Stomach (tissue), 9 donors: Measurements from ENCODE around the gene MARCHF10. TPM values are rescaled to one million over a fixed set of nuclear protein-coding genes. Genes with fewer than 3 reads are reported as not detected.
"Not testable (repeated sequence)": the region's sequence is repeated elsewhere in the genome, so short reads cannot be mapped to it uniquely, and the experiment has no call there.

Experiments used
- DNase-seq, 2 donors: peaks; one replicate each; pipeline versions ENCODE4 v3.0.0 to v3.0.0-alpha.2; 2013 to 2019
- H3K27ac ChIP-seq, 5 donors: fragments of 200-600 bp in 4 of 5; sonication (generic) in 4 of 5; one replicate each; pipeline ENCODE4 v1.5.1; 2013 to 2019; ENCODE audit warnings: mild to moderate bottlenecking in 1 of 5, moderate library complexity in 1 of 5
- H3K27me3 ChIP-seq, 3 donors: fragments of 200-600 bp; sonication (generic); one replicate each; pipeline ENCODE4 v1.5.1; 2017 to 2019; ENCODE audit warnings: mixed run types in 1 of 3
- H3K36me3 ChIP-seq, 4 donors: fragments of 200-600 bp; sonication (generic); 1 replicate in 3 of 4; 2 replicates in 1 of 4; pipeline ENCODE4 v1.5.1; 2016 to 2019
- H3K4me1 ChIP-seq, 4 donors: fragments of 200-600 bp; sonication (generic); one replicate each; pipeline ENCODE4 v1.5.1; 2016 to 2019
- H3K4me3 ChIP-seq, 4 donors: fragments of 200-600 bp; sonication (generic) in 3 of 4; one replicate each; pipeline ENCODE4 v1.5.1; 2016 to 2019; ENCODE audit warnings: mild to moderate bottlenecking in 1 of 4
- H3K9me3 ChIP-seq, 4 donors: fragments of 200-600 bp; sonication (generic); one replicate each; pipeline ENCODE4 v1.5.1; 2016 to 2019
- CTCF ChIP-seq, 7 experiments: fragments of 450-650 bp in 4 of 7; fragments of 200-600 bp in 3 of 7; sonication (generic) in 3 of 7; IDR thresholded peaks; one replicate each; pipeline ENCODE4 v1.5.1; 2016 to 2019; ENCODE audit warnings: antibody characterized with exemption in 7 of 7, control low read depth in 2 of 7, mild to moderate bottlenecking in 1 of 7
- EP300 ChIP-seq: sonication (generic); formaldehyde crosslinking; IDR thresholded peaks from one replicate; pipeline ENCODE4 v1.6.1; 2017; ENCODE audit warnings: antibody characterized with exemption
- POLR2A ChIP-seq, 4 donors: fragments of 450-650 bp; IDR thresholded peaks; one replicate each; pipeline ENCODE4 v1.6.1; 2016; ENCODE audit warnings: antibody characterized with exemption in 4 of 4, control low read depth in 2 of 4, mild to moderate bottlenecking in 1 of 4, moderate library complexity in 1 of 4
- POLR2AphosphoS5 ChIP-seq, 3 donors: sonication (generic); formaldehyde crosslinking; IDR thresholded peaks; one replicate each; pipeline ENCODE4 v1.6.1; 2016; ENCODE audit warnings: antibody characterized with exemption in 3 of 3
- WGBS, 5 donors: extraction: QIAGEN DNeasy Blood & Tissue Kit in 3 of 5; methylation state at CpG; one replicate each; pipeline versions ENCODE4 v1.1.5 to v1.1.7; 2013 to 2018; 5-methylcytosine and 5-hydroxymethylcytosine counted together
- intact Hi-C: fragments of 100-400 bp; cut with DNase I; formaldehyde crosslinking; loops from one replicate; pipeline ENCODE4 v1.15.1; 2023; ENCODE audit warnings: low total_unique reads
- polyA plus RNA-seq, 3 donors: library from polyadenylated mRNA; stranded (reverse); fragments of 200-250 nt; gene quantifications; one replicate each; pipeline ENCODE4 v1.2.3, GENCODE V29; 2013
- total RNA-seq, 5 donors: library from RNA; depleted of rRNA; stranded (reverse); fragments of >200 nt; gene quantifications; one replicate each; pipeline versions ENCODE4 v1.1.0 to v1.2.3, GENCODE V29; 2014 to 2016
- donor health status: healthy with polysubstance abuse.
- donor health status: Bipolar disorder and iron deficiency.
- donor health status: healthy.

Gene MARCHF10
- total and polyA plus RNA-seq, 8 donors, result 0.31 to 0.89 TPM; not detected in 6

DNA sequence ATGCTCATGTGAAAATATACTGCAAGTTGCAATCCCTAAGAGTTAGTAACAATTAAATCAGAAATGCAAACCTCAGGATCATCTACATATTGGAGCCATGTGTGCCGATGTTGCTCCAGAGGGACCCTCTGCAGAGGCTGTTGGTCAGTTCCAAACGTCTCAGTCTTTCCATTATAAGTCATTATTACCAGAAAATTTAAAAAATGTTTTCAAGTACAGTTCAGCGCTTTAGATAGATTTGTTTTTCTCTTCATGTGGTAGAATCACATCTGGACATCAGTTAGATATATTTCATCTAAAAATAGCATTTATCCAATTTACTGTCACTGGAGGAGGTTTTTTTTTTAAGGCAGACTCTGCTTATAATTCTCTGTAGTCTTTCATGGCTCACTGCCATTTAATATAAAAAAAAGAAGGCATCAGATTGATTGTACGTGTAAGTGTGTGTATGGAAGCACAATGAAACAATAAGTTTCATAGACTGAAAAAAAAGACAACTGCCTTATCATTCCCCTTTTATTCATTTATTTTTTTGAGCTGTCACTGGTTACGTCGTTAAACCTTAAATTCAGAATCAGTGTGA, 46.1 kb upstream of the MARCHF10 start:
- no peaks in the 10 kb centered on the region for H3K4me1 ChIP-seq
- no peak overlapping the region for H3K4me3 ChIP-seq
- intact Hi-C loops, result no loop called here
- TF ChIP-seq CTCF (IDR thresholded peaks at IDR 0.05) (no peak), EP300 (no peak)
- H3K36me3 ChIP-seq, result no peaks in the 10 kb centered on the region
- no peak for DNase-seq
- H3K9me3 ChIP-seq, result no peaks in the 10 kb centered on the region
- H3K27me3 ChIP-seq, result no peaks in the 10 kb centered on the region
- no peak overlapping the region for H3K27ac ChIP-seq
- 76 to 81% (median 79%) methylated on average over 6 of the region's 6 CpGs for WGBS, 5 donors

GRCh38 chr17:62852195-62852594, 44.1 kb upstream of the MARCHF10 start:
- Histone ChIP-seq H3K9me3 (no peaks in the 10 kb centered on the region), H3K4me3 (no peak overlapping the region), H3K4me1 (no peaks in the 10 kb centered on the region), H3K27ac (no peak overlapping the region), H3K36me3 (no peaks in the 10 kb centered on the region), H3K27me3 (no peaks in the 10 kb centered on the region)
- 79 to 85% (median 80%) methylated on average over 2 of the region's 2 CpGs for WGBS, 5 donors
- intact Hi-C loops, result no loop called here
- DNase-seq, result no peak
- TF ChIP-seq POLR2AphosphoS5 (IDR thresholded peaks at IDR 0.05) (no peak), CTCF (IDR thresholded peaks at IDR 0.05) (no peak)

DNA sequence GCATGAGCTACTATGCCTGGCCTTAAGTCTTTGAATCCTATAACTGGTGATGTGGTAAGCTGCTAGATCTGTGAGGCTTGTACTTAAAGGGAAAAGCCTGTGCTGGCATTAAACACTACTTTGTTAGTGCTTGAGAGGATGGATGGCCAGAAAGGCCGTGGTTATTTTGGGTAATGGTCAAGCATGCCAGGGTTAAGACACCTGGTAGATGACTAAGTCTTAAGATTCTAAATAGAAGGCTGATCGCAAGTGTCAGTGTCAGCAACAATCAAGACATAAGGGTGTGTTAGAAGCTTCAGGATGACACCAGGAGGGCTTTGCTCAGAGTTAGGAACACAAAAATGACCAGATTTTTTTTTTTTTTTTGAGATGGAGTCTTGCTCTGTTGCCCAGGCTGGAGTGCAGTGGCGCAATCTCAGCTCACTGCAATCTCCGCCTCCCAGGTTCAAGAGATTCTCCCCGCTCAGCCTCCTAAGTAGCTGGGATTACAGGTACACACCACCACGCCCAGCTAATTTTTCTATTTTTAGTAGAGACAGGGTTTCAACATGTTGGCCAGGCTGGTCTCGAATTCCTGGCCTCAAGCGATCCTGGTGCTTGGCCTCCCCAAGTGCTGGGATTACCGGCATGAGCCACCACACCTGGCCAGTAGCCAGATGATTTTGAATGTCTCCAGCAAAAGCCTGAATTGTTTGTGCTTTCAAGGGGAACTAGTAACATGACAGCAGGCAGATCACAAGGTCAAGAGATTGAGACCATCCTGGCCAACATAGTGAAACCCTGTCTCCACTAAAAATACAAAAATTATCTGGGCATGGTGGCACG, 41.7 kb upstream of the MARCHF10 start:
- 87 to 94% (median 92%) methylated on average over 10 of the region's 10 CpGs for WGBS, 5 donors
- H3K4me1 ChIP-seq, H3K9me3 ChIP-seq, H3K27ac ChIP-seq, DNase-seq, H3K4me3 ChIP-seq, H3K36me3 ChIP-seq, H3K27me3 ChIP-seq, intact Hi-C loops: not testable (repeated sequence)

- no peak overlapping the region for H3K4me3 ChIP-seq
- H3K27ac ChIP-seq, result no peak overlapping the region
- H3K36me3 ChIP-seq, result no peaks in the 10 kb centered on the region
- no peaks in the 10 kb centered on the region for H3K9me3 ChIP-seq
- TF ChIP-seq POLR2AphosphoS5 (IDR thresholded peaks at IDR 0.05) (no peak), CTCF (IDR thresholded peaks at IDR 0.05) (no peak), POLR2A (IDR thresholded peaks at IDR 0.05) (no peak), EP300 (no peak)
- intact Hi-C loops, result no loop called here
- no peaks in the 10 kb centered on the region for H3K27me3 ChIP-seq
- no peaks in the 10 kb centered on the region for H3K4me1 ChIP-seq
- no peak for DNase-seq
- 80 to 94% (median 90%) methylated on average over 5 of the region's 5 CpGs for WGBS, 5 donors
Measured at GRCh38 chr17:62848334-62848733, 40.2 kb upstream of the MARCHF10 start.

DNA sequence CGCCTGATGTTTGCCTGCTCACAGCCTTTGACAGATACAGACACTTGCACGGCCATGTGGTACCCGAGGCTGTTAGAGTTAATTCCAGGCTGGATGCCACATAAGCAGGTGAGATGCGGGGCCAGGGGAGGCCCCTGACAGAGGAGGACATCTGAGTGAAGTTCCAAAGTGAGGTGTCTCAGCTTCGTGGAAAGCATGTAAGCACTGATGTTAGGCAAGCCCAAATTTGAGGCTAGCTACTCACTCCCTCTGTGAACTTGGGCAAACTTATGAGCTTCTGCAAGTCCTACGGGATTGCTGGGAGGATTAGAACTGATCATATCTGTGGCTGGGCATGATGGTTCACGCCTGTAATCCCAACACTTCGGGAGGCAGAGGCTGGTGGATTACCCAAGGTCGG, 39.3 kb upstream of the MARCHF10 start:
- no peaks in the 10 kb centered on the region for H3K36me3 ChIP-seq
- 75 to 83% (median 82%) methylated on average over 9 of the region's 9 CpGs for WGBS, 5 donors
- intact Hi-C loops, result no loop called here
- H3K27ac ChIP-seq, result no peak overlapping the region
- H3K4me1 ChIP-seq, result no peaks in the 10 kb centered on the region
- no peak overlapping the region for H3K4me3 ChIP-seq
- no peaks in the 10 kb centered on the region for H3K27me3 ChIP-seq
- no peak for DNase-seq
- TF ChIP-seq EP300, result no peak
- TF ChIP-seq POLR2A (IDR thresholded peaks at IDR 0.05), result no peak
- no peak for TF ChIP-seq POLR2AphosphoS5 (IDR thresholded peaks at IDR 0.05)
- no peak for TF ChIP-seq CTCF (IDR thresholded peaks at IDR 0.05)
- no peaks in the 10 kb centered on the region for H3K9me3 ChIP-seq
